HUDEP-2 (cell line): ENCODE data around the gene XIRP2.

Source experiments
- DNase-seq, 76 experiments: peaks; one replicate each; lab custom pipeline; 2025; ENCODE audit not compliant: unreplicated experiment in 76 of 76; lab: John Stamatoyannopoulos, UW

The XIRP2 gene

DNA sequence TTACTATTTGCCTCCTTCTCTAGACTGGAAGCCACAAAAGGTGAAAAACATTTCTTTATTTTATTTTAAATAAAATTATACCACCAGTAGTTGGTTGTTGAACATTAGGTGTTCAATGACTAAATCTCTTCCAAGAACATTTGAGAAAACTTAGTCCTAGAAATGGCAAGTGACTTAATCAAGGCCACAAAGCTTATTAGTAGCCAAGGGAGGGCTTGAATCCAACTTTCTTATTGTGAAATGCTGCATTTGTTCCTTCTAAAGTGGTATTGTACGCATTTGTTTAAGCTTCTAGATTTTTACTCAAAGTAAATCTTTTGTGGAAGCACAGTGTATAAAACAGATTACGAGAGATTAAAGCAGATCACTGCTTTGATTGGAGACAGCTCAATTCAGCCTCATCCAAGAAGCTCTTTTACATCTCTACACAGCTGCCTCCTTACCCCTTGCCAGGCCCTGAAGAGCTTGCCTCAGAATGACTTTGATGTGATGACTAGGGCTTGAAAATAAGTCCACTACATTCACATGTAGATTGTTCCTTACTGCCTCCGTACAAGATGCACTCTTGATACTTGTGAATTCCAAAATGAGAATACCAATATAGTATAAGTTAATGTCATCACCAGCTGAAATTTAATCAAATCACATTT is 244.8 kb downstream of the XIRP2 start:
- DNase-seq, result no peak

DNA sequence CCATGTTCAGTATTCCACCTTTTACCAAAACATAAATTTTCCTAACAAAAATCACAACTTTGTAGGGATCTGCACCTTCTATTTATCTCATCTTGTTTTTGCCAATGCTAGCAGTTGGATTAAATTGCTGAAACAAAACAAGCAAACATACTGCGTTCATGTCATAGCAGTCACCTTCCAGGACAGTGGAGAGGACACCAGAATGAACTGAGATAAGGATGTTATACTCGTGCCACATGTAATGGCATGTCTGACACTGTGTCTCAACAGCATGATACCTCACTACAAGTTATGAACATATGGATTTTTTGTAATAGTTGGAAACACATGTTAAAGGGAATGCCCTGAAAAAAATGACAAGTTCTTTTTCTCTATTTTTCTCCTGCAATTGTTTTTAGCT is 245.3 kb downstream of the XIRP2 start:
- no peak for DNase-seq

DNA sequence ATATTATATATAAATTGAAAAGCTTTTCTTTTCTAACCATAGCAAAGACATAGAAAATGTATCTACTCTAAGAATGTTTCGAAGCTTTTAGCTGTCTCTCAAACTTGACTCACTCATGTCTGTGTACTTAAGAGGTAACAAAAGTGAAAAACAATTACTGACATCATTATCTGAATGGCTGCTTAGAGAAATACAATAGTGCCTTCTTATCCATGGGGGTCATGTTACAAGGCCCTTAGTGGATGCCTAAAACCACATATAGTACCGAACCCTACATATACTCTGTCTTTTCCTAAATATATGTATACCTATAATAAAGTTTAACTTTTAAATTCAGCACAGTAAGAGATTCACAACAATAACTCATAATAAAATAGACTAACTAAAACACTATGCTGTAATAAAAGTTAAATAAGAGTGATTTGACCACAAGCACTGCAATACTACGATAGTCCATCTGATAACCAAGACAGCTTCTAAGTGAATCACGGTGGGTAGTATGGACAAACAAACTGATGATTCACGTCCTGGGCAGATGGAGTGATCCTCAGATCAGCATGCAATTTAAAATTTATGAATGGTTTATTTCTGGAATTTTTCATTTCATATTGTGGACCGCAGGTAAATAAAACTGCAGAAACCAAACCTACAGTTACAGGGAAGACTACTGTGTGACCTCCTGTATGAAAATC is 246.2 kb downstream of the XIRP2 start:
- DNase-seq, result no peak

DNA sequence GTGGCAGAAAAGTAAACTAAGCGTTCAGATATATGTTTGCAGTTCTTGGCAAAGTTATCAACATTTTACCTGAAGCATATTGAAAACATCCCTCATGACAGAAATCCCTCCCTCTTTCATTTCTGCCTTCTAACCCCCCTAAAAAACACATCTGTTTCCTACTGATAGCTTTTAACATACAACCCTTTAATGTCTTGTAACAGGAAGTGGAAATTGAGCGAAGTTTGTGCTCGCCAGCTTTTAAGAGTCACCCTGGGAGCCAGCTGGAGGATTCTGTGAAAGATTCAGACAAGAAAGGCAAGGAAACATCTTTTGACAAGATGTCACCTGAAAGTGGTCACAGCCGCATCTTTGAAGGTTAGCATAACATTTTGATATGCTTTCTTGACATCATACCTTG is 247.4 kb downstream of the XIRP2 start:
- no peak for DNase-seq

DNA sequence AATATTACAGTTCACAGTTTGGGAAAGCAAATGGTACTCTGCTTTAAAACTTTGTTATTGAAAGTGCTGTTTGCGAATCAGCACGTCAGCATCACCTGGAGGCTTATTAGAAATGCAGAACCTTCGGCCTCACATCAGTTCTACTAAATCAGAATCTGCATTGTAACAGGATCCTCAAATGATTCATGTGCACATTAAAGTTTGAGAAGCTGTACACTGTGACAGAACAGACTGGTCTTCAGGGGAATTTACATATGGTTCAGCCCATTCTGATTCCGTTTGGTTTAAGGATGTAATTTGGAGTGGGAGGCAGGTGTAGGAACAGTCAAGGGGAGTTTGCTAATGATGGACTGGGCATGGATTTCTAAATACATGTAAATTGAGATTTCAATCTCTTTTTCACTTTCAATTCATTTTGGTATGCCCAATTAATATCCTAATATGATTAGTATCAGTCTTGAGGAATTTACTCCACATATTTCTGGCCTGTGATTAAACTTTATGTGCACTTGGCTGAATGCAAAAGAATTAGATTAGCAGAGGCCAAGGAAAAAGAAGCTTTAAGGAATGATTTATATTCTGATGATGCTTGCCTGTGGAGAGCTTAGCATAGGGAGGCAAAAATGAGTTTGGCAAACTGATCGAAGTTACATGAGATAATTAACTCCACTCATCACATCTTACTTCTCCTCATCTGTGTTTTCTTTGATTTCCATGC is 248.8 kb downstream of the XIRP2 start:
- no peak for DNase-seq

DNA sequence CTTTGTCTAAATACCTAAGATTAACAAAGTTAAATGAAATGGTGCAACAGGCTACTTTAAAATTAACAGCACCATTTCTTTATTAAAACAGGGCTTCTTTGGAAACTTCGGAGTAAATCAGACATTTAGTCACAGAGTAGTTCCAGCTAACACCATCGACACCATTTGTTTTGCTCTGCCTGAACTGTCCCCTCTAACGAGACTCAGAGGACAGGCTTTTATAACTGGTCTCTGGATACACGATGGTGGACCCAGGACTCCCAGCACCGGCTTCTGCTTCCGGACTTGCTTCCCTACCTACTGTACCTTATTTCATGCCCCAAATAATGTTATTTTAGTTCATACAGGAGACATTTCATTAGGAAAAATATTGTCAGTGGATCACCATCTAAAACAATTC is 252.1 kb downstream of the XIRP2 start:
- no peak for DNase-seq

DNA sequence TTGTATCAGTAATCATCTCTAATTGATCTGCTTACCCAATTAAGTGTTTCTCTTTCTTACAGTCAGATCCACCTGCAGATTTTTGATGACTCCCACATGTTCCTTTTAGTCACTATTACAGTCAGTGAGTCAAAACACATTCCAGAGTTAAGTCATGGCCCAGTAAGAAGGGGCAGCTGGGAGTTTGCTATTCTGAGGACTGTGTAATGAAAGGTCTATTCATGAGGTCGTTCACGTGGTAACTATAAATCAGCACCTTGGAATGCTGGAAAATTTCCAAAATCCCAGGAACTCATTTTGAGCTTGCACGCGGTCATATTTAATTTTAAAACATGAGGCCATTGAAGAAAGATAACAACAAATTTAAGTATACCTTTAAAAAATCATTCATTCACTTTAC is 252.5 kb downstream of the XIRP2 start:
- DNase-seq, result no peak

DNA sequence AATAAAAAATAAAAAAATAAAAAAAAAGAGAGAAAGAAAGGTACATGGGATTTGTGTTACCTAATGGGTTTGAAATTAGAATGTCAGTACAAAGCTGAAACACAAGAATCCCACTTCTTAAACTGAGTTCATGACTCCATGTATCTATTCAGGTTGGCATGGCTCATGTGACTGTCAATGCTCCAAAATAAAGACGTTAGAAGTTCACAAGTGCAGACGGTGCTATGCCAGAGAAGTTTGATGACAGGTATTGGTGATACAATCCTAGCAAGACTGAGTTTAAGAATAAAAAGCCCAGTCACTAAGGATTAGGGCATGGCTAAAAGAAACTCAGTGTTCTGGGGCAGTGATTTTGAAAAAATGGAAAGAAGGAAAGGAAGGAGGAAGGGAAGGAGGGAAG is 254.3 kb downstream of the XIRP2 start:
- DNase-seq, result no peak

DNA sequence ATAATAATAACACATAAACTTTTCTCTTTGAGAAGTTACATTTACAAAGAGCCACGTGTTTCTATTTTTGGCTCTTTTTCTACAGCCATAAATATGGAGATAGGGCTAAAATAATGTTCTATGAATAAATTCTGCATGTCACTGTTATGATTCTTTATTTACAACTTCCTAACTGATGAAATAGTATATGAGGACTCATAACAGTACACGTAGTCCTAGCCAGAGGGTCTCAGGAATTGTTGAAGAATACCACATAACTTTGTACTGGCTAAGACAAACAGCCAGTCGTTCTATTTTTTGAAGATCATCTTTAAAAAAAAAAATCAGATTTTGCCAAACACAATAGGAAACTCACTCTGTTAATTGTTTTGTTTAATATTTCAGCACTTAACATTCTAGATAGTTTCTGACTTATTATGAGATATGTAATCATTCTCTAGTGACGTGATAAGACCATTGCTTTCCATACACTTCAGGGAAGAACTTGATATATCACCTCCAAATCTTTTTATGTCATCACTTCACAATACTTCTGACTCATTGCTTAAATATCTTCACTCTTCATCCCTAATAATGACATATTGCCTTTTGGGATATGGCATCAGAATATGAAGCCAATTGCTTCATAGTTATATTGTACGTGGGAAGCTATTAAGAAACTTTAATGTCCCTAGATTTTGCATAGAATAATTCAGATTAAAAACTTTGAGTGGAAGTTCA is 256.1 kb downstream of the XIRP2 start:
- no peak for DNase-seq

DNA sequence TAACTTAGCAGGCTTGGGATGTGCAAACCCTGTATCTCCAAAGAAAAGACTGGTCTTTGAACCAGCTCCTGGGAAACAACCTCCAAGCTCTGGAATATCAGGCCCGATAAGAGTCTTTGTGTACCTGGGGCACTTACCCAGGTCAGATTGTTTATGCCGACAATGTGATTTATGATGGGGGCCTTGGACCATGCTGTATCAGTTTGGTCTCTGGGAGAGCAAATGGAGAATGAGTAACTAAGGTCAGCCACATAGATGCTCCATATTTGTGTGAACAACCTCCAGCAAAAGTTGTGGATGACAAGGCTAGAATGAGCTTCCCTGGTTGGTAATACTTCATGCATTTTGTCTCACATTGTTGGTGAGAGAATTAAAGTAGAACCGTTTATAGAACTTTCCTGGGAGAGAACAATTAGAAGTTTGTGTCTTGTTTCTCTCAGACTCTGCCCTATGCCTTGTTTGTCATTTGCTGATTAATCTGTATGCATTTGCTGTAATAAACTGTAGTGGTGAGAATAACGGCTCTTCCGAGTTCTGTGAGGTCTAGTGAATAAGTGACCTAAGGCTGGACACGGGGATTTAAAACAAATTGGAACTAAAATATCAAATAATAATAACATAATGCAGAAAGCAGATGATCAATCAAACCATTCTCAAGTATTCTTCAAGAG is 259.1 kb downstream of the XIRP2 start:
- DNase-seq, result no peak

DNA sequence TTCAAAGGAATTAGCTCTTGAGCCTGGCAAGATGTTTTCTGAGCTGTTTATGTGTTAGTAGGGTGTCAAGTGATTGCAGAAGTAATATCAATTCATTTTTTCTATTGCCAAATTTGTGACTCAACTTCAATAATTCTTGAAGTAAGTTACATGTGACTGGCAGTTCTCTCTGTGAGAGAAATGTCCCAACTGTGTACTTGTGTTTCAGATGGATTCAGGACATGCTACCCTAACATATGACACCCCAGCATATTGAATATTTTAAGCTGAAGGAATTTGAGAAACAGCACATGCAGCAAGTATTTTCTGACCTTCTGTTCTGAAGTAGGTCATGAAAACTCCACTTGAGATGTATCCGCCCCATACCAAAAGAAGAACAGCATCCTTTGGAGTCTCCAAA is 263.6 kb downstream of the XIRP2 start:
- DNase-seq, result no peak

DNA sequence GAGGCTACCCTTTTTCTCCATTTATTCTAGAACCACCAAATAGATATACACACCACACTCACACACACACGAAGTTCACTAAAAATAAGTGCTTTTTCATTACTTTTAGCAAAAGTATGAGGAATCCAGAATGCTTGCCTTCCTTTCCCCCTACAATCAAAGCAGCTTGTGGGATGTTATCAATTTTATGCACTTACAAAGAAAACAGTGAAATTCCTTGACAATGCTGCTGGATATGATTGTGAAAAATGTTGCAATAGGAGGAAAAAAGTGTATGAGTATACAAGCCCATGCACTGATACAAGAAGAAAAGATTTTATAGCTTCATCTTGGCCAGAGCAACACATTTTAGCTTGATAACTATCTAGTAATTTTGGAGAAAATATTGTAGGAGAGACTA is 269.2 kb downstream of the XIRP2 start:
- DNase-seq, result no peak

DNA sequence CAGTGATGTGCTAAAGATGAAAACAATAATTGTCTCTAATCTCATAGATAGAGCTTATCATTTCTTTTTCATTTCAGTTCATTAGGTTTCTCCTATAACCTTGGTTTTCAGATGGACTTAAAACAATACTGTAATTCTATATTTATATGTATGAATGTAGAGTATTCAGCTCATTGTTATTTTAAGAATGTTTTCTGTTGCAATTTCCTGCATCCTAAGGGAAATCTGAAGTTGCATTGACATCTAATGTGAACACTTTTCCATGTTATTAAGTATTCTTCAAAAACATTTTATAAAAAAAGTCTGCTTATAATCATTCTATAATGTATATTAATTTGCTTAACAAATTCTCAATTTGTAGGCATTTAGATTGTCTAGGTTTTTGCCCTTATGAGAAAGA is 288.9 kb downstream of the XIRP2 start:
- no peak for DNase-seq

DNA sequence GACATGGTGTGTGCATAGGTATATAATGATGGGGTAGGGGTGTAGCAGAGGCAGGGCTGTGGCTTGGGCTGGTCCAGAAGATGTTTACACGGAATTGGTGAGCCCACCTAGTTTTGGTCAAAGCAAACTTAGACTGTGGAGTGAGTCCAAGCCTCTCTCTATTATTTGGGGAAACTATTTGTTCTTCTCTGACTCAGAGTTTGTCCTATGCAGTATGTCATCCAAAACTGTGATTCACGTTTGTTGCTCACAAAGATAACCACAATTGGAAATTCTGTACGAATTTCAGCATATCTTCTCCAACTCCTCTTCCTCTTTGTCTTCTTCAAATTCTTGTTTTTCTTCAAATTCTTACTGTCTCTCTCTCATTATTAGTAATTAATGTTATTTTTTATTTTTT is 292.9 kb downstream of the XIRP2 start:
- no peak for DNase-seq

DNA sequence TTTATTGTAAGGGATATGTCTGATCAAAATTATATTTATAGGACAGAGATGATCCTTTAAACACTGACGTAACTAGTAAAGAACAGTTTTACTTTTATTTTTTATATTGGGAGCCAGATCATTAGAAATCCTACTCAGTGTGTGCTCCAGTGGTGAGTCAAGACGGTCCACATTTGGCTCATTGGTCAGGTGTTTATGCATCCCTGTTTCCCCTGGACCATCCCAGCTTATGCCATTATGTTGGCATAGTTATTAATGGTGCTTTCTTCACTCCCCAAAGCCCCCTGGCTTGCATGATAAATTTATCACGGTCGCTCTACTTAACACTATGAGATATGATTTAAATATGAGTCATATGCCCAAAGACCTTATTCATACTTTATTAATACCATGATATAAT is 293.4 kb downstream of the XIRP2 start:
- no peak for DNase-seq

DNA sequence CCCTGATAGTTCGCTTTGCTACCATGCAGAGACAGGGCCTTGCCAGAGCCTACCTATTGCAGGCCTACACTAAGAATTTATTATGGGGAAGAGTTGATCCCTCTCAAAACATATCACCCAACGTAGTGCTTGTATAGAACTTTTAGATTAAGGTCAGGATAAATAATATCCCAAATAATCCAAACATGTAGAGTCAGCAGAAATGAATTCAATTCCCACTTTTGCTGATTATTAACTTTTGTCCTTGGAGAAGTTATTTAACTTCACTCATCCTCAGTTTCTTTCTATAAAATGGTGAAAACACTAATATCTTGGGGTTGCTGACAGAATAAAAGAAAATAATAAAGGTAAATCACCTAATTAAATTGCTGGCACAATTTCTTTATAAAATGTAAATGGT is 294.1 kb downstream of the XIRP2 start:
- no peak for DNase-seq

DNA sequence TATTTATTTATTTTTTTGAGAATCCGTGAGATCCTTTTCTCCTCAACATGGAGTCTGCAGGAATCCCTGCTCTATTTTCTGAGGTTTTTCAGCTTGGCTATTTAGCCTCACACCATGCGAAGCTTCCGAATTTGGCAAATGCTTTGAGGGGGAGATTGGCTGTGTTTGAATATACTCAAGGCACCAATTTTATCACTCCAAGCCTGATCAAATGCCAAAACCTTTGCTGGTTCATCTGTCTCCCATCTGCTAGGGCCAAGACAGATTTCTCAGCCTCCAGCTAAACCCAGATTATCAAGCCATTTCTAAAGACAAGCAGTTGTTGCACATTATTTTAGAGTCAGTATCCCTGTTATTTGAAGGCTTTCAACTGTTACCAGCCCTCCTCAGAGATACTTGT is 295.7 kb downstream of the XIRP2 start:
- no peak for DNase-seq

DNA sequence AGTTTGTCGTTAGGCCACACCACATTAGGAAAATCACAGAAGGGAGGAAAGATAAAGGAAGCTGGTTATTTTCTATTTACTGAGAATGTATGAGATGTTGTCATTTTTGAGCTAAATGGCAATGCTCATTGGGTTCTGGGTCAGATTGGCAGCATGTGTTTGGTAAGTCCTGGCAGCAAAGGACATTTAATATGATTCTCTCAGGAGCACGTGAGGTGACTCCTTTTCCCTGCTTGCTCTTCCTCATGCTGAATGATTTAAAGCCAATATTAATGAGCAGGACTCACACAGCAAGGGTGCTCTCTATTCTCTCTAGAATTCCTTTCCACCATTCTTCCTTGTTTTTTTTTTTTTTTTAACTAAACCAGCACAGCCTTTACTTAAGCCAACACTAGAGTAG is 298.2 kb downstream of the XIRP2 start:
- DNase-seq, result no peak

DNA sequence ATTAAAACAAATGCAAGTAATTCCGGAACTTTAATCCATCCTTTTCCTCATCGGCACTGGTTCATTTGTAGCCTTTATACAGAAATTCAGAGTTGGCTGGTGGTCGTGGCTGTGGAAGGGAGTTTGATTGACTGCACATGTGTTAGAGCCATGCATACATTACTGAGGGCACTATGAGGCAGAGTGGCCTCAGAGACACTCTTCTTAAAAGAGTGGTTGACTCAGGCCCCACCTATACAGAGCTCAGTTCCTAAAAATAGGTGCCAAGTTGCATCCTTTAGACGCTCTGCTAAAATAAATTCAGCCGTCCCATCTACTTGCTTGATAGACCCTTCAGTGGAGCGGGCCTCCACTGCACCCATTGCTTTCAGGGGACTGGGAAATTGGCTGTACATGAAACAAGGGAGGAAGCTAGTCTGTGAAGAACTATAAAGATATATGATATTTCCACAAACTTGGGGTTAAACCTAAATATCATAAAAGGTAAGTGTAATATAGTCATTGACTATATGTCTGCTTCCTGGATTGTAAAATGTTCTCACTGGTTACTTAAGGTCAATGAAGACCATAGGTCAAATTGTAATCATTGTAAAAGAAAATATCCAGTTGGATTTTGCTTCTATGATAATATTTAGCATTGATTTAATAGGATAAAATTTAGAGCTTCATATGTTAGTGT is 298.9 kb downstream of the XIRP2 start:
- no peak for DNase-seq
